ENCODE results near the gene NEIL1. TPM values are rescaled to one million over a fixed set of nuclear protein-coding genes. Genes with fewer than 3 reads are reported as not detected.

Gene NEIL1
- total and polyA plus RNA-seq, 2 of the 8 experiments (the other 6 are each of a cell fraction or from before 2014, with no cell fraction given) = 10.4 to 10.9 TPM

DNA sequence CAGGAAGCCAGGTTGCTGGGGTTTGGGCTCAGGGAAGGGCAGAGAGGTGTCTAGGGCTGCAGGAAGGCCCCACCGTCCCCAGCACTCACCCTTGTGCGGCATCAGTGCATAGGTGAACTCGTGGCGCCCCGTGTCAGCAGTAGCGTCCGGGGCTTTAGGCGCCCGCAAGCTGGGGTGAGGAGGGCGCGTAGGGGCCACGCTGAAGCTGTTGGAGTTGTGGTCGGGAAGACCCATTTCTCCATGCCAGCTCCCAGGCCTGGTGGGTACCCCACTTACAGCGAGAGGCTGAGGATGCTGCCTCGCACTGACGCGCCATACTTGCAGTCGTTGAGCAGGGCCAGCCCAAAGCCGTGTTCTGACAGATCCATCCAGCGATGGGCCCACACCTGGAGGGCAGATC lies 9.7 kb downstream of the NEIL1 start (continued):
- TF ChIP-seq, protein P1, sequence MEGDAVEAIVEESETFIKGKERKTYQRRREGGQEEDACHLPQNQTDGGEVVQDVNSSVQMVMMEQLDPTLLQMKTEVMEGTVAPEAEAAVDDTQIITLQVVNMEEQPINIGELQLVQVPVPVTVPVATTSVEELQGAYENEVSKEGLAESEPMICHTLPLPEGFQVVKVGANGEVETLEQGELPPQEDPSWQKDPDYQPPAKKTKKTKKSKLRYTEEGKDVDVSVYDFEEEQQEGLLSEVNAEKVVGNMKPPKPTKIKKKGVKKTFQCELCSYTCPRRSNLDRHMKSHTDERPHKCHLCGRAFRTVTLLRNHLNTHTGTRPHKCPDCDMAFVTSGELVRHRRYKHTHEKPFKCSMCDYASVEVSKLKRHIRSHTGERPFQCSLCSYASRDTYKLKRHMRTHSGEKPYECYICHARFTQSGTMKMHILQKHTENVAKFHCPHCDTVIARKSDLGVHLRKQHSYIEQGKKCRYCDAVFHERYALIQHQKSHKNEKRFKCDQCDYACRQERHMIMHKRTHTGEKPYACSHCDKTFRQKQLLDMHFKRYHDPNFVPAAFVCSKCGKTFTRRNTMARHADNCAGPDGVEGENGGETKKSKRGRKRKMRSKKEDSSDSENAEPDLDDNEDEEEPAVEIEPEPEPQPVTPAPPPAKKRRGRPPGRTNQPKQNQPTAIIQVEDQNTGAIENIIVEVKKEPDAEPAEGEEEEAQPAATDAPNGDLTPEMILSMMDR (IDR thresholded peaks at IDR 0.05; ENCODE audit: control extremely low read depth in 1 of 3, insufficient read depth in 1 of 3, low read depth in 1 of 3, low read length in 3 of 3) = no peak
